PC-9 (cell line): ENCODE measurements around the gene LENG8. TPM values are rescaled to one million over a fixed set of nuclear protein-coding genes. Genes with fewer than 3 reads are reported as not detected.

ENCODE experiments used
- BruUV-seq: library from RNA; stranded (reverse); fragments of 400-500 nt; replicated peaks from 2 replicates; lab custom pipeline; 2021; lab: Mats Ljungman, UMichigan
- CTCF ChIA-PET: fragments of 300-600 bp; sonication (Branson Sonifier 250); formaldehyde crosslinking; loops from one replicate; lab custom pipeline; 2022; ENCODE audit warnings: antibody characterized with exemption; lab: Charles Lee
- POLR2A ChIA-PET: fragments of 300-600 bp; sonication (Branson Sonifier 250); formaldehyde crosslinking; loops from one replicate; lab custom pipeline; 2022; ENCODE audit warnings: antibody characterized with exemption; ENCODE audit not compliant: unreplicated experiment; lab: Charles Lee
- DNase-seq, 2 experiments: peaks; one replicate each; pipeline versions ENCODE4 v3.0.0 to v3.0.0-alpha.2; 2015 to 2022; ENCODE audit warnings: mixed read lengths in 1 of 2
- H2AFZ ChIP-seq: fragments of 200-600 bp; sonication (generic); 2 replicates; pipeline ENCODE4 v1.8.1; 2017; ENCODE audit warnings: antibody characterized with exemption
- H3F3A ChIP-seq: fragments of 200-600 bp; sonication (generic); 2 replicates; pipeline ENCODE4 v1.8.1; 2017; ENCODE audit warnings: antibody characterized with exemption, mild to moderate bottlenecking, low read depth; ENCODE audit not compliant: insufficient read depth
- H3K27ac ChIP-seq: fragments of 200-600 bp; sonication (generic); 2 replicates; pipeline ENCODE4 v1.6.1; 2016; ENCODE audit warnings: mixed run types
- H3K27me3 ChIP-seq: fragments of 200-600 bp; sonication (generic); 2 replicates; pipeline ENCODE4 v1.6.1; 2016; ENCODE audit warnings: low read depth, mixed run types; ENCODE audit not compliant: insufficient read depth
- H3K36me3 ChIP-seq: fragments of 200-600 bp; sonication (generic); 2 replicates; pipeline ENCODE4 v1.6.1; 2016; ENCODE audit warnings: low read depth, mixed run types
- H3K4me1 ChIP-seq: fragments of 200-600 bp; sonication (generic); replicated peaks from 2 replicates; pipeline ENCODE4 v1.6.1; 2016; ENCODE audit warnings: mixed run types; ENCODE audit not compliant: insufficient read depth
- H3K4me2 ChIP-seq: fragments of 200-600 bp; sonication (generic); 2 replicates; pipeline ENCODE4 v1.6.1; 2017; ENCODE audit warnings: mixed run types
- H3K4me3 ChIP-seq: fragments of 200-600 bp; sonication (generic); 2 replicates; pipeline ENCODE4 v1.6.1; 2016; ENCODE audit warnings: mixed run types
- H3K79me2 ChIP-seq: fragments of 200-600 bp; sonication (generic); 2 replicates; pipeline ENCODE4 v1.6.1; 2017; ENCODE audit warnings: low read depth, mixed run types
- H3K9me2 ChIP-seq: fragments of 200-600 bp; sonication (generic); 2 replicates; pipeline ENCODE4 v1.8.1; 2017; ENCODE audit warnings: mild to moderate bottlenecking; ENCODE audit not compliant: insufficient read depth
- H3K9me3 ChIP-seq: fragments of 200-600 bp; sonication (generic); 2 replicates; pipeline ENCODE4 v1.8.1; 2016; ENCODE audit warnings: low read depth; ENCODE audit not compliant: insufficient read depth
- H4K20me1 ChIP-seq: fragments of 200-600 bp; sonication (generic); 2 replicates; pipeline ENCODE4 v1.8.1; 2017; ENCODE audit not compliant: insufficient read depth
- EZH2 ChIP-seq: fragments of 200-600 bp; sonication (generic); IDR thresholded peaks from 2 replicates; pipeline ENCODE4 v1.8.0; 2017; ENCODE audit warnings: antibody characterized with exemption, low read depth
- intact Hi-C: fragments of 100-400 bp; cut with micrococcal nuclease; formaldehyde crosslinking; loops from one replicate; pipeline ENCODE4 v1.10.0; 2022; ENCODE audit not compliant: unreplicated experiment
- total RNA-seq: library from RNA; stranded (reverse); gene quantifications from 2 replicates; pipeline ENCODE4 v1.2.3, GENCODE V29; 2021
- TF ChIP-seq, protein P1 (sequence below): fragments of 200-600 bp; sonication (generic); conservative IDR thresholded peaks from 2 replicates; pipeline ENCODE4 v1.6.1; 2017; ENCODE audit warnings: mixed run types, antibody characterized with exemption, mild to moderate bottlenecking, moderate library complexity

The LENG8 gene
- total RNA-seq, 1 experiment from 2014 or later: 274 TPM

DNA sequence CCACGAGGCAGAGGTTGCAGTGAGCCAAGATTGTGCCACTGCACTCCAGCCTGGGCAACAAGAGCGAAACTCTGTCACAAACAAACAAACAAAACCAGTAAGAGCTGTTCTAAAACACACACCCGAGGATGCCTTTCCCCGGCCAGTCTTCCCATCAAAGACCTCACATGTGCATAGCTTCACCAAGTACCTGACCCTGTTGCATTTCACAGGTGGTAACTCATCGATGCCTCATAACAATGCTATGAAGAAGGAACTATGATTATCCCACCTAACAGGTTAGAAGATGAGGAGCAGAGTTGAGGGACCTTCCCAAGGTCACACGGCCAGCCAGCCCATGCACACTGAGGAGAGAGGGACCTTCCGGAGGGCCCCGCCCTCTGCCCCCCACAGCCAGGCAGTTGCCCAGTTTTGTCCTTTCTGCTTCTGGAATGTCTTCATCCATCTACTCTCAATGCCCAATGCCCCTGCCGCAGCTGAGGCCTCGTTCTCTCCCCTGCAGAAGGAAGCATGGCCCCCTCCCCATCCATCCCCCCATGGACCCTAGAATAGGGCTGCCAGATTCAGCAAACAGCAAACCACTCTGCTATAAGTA, 16.8 kb upstream of the LENG8 start:
- Histone ChIP-seq H3K79me2 (no peaks in the 10 kb centered on the region), H3K36me3 (no peaks in the 10 kb centered on the region), H3K27ac (peak overlapping the region; percentile 99), H3K9me3 (no peaks in the 10 kb centered on the region), H3K4me1 (peaks cover 46% of the 10 kb centered on the region), H3K4me3 (peak overlapping the region; percentile 59; the same call in 1 of the 2 replicates), H3K27me3 (no peaks in the 10 kb centered on the region), H4K20me1 (no peaks in the 10 kb centered on the region), H3K4me2 (peak overlapping the region; percentile 77), H3F3A (peaks cover 45% of the 10 kb centered on the region), H3K9me2 (no peaks in the 10 kb centered on the region), H2AFZ (no peak overlapping the region)
- BruUV-seq: TSS peak; percentile 68
- POLR2A ChIA-PET: interaction anchor here (0.5 to 1.0 kb wide), 4 partner anchors 18 to 519 kb away, joined by 3 to 10 read pairs (median 4); partner anchors contain the start of genes CNOT3 and LENG9
- intact Hi-C loops: loop anchor here (1.0 kb wide), 1 partner anchor 16 kb away; no protein-coding TSS in a partner anchor
- TF ChIP-seq, protein P1, sequence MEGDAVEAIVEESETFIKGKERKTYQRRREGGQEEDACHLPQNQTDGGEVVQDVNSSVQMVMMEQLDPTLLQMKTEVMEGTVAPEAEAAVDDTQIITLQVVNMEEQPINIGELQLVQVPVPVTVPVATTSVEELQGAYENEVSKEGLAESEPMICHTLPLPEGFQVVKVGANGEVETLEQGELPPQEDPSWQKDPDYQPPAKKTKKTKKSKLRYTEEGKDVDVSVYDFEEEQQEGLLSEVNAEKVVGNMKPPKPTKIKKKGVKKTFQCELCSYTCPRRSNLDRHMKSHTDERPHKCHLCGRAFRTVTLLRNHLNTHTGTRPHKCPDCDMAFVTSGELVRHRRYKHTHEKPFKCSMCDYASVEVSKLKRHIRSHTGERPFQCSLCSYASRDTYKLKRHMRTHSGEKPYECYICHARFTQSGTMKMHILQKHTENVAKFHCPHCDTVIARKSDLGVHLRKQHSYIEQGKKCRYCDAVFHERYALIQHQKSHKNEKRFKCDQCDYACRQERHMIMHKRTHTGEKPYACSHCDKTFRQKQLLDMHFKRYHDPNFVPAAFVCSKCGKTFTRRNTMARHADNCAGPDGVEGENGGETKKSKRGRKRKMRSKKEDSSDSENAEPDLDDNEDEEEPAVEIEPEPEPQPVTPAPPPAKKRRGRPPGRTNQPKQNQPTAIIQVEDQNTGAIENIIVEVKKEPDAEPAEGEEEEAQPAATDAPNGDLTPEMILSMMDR: no peak
- TF ChIP-seq EZH2: no peak
- DNase-seq: peak; percentile 87 to 100
- CTCF ChIA-PET: interaction anchor here (0.6 kb wide), 1 partner anchor 14 kb away, joined by 3 read pairs; no protein-coding TSS in a partner anchor

DNA sequence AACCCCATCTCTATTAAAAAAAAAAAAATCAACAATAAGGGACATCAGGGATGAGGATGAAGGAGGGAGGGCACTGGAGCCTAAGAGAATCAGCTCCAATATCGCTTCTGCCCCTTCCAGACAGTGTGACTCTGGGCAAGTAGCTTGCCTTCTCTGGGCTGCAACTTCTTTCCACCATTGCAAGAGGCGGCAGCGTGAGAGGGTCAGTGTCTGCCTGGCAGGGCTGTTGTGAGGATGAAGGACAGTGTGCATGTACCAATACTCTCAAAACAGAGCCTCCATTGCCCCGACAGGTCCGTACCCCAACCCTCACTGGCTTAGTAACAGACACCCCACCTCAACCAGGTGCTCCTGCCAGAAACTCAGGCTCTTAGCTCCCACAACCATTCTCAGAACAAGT, 15.3 kb upstream of the LENG8 start:
- H3K4me1 ChIP-seq: peaks cover 46% of the 10 kb centered on the region
- POLR2A ChIA-PET: no interaction called here
- CTCF ChIA-PET: interaction anchor here (0.6 kb wide), 1 partner anchor 220 kb away, joined by 7 read pairs; no protein-coding TSS in a partner anchor
- no peak overlapping the region for H3K4me3 ChIP-seq
- H3K27me3 ChIP-seq: no peaks in the 10 kb centered on the region
- H3K27ac ChIP-seq: peak overlapping the region; percentile 99
- no peaks in the 10 kb centered on the region for H3K36me3 ChIP-seq
- no peaks in the 10 kb centered on the region for H3K9me3 ChIP-seq
- intact Hi-C loops: no loop called here
- H3F3A ChIP-seq: peaks cover 51% of the 10 kb centered on the region
- no peaks in the 10 kb centered on the region for H4K20me1 ChIP-seq
- no TSS peak for BruUV-seq
- no peak overlapping the region for H2AFZ ChIP-seq
- peak overlapping the region; percentile 77; the same call in 1 of the 2 replicates for H3K4me2 ChIP-seq
- TF ChIP-seq, protein P1: no peak
- TF ChIP-seq EZH2: no peak
- H3K9me2 ChIP-seq: no peaks in the 10 kb centered on the region
- DNase-seq: no peak
- no peaks in the 10 kb centered on the region for H3K79me2 ChIP-seq

DNA sequence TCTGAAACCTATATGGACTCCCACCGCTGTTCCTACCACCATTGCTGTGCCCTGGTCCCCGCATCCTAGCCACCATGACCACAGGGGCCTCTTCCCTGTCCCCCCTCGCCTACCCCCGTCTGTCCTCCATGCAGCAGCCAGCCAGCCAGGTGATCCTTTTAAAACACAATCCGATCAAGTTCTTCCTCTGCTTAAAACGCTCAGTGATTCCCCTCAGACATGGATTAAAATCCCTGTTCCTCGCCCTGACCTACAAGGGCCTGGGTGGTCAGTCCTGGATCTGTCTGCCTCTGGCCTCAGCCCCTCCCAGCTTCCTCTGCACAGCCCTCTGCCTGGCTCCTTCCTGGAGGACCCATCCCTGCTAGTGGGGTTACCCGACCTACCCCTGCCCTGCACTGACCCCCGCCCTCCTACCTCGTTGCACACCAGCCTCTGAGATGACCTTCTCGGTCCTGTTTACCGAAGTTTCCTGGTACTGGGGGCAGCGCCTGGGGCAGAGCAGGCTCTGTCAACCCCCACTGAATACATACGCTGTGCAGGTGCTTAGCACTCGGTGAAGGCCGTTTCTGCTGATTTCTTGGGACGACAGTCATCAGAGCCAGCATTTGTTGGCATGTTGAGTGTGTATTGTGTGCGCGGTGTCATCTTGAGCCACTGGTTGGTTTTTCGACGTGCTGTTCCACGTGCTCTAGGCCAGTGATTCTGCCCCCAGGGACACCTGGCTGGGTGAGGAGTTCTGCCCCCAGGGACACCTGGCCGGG, 14.7 kb upstream of the LENG8 start:
- 0 out of 2 replicates have a peak overlapping the region, but pooled peaks have one; percentile 77 for H3K4me2 ChIP-seq
- no peak overlapping the region for H3K4me3 ChIP-seq
- H3K27ac ChIP-seq: peak overlapping the region; percentile 35; the same call in 1 of the 2 replicates
- peaks cover 46% of the 10 kb centered on the region for H3K4me1 ChIP-seq
- H3K27me3 ChIP-seq: no peaks in the 10 kb centered on the region
- intact Hi-C loops: no loop called here
- peaks cover 2% of the 10 kb centered on the region; the same call in 1 of the 2 replicates for H3K79me2 ChIP-seq
- H3K9me3 ChIP-seq: no peaks in the 10 kb centered on the region
- DNase-seq: no peak
- H3K9me2 ChIP-seq: no peaks in the 10 kb centered on the region
- no peak overlapping the region for H2AFZ ChIP-seq
- ChIA-PET CTCF (no interaction called here), POLR2A (no interaction called here)
- BruUV-seq: no TSS peak
- H3K36me3 ChIP-seq: no peaks in the 10 kb centered on the region
- H4K20me1 ChIP-seq: no peaks in the 10 kb centered on the region
- H3F3A ChIP-seq: peaks cover 55% of the 10 kb centered on the region
- TF ChIP-seq EZH2: no peak
- TF ChIP-seq, protein P1: no peak
